ENCODE data around the gene GLDC. TPM values are rescaled to one million over a fixed set of nuclear protein-coding genes. Genes with fewer than 3 reads are reported as not detected.

Gene GLDC
- total RNA-seq, 1 donor from 2014 or later = 37.4 TPM

DNA sequence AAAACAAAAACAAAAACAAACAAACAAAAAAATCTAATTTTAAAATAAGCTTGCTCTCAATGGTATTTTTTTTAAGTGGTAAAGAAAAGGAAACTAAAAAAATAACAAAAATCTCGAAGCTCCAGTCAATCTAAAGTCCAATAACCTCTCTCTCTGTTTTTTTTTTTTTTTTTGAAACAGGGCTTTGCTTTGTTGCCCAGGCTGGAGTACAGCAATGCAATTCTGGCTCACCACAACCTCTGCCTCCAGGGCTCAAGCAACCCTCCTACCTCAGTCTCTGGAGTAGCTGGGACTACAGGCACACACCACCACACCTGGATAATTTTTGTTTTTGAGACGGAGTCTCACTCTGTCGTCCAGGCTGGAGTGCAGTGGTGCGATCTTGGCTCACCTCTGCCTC, 25.9 kb upstream of the GLDC start:
- Mint-ChIP-seq H3K4me3 (no peak overlapping the region), H3K27me3 (ENCODE audit: low read depth) (no peaks in the 10 kb centered on the region), H3K27ac (ENCODE audit: unreplicated experiment) (no peak overlapping the region), H3K36me3 (ENCODE audit: low read depth) (no peaks in the 10 kb centered on the region), H3K9me3 (no peaks in the 10 kb centered on the region), H3K4me1 (peaks cover 3% of the 10 kb centered on the region)
- TF ChIP-seq, protein P1, sequence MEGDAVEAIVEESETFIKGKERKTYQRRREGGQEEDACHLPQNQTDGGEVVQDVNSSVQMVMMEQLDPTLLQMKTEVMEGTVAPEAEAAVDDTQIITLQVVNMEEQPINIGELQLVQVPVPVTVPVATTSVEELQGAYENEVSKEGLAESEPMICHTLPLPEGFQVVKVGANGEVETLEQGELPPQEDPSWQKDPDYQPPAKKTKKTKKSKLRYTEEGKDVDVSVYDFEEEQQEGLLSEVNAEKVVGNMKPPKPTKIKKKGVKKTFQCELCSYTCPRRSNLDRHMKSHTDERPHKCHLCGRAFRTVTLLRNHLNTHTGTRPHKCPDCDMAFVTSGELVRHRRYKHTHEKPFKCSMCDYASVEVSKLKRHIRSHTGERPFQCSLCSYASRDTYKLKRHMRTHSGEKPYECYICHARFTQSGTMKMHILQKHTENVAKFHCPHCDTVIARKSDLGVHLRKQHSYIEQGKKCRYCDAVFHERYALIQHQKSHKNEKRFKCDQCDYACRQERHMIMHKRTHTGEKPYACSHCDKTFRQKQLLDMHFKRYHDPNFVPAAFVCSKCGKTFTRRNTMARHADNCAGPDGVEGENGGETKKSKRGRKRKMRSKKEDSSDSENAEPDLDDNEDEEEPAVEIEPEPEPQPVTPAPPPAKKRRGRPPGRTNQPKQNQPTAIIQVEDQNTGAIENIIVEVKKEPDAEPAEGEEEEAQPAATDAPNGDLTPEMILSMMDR (conservative IDR thresholded peaks at IDR 0.05) = no peak
- no peak for DNase-seq (ENCODE audit: low read depth, low spot score)

GRCh38 chr9:6669881-6670280, 24.4 kb upstream of the GLDC start:
- Mint-ChIP-seq H3K27me3 (ENCODE audit: low read depth) (no peaks in the 10 kb centered on the region), H3K9me3 (no peaks in the 10 kb centered on the region), H3K36me3 (ENCODE audit: low read depth) (no peaks in the 10 kb centered on the region), H3K4me1 (peaks cover 3% of the 10 kb centered on the region), H3K27ac (ENCODE audit: unreplicated experiment) (no peak overlapping the region), H3K4me3 (no peak overlapping the region)
- no peak for DNase-seq (ENCODE audit: low read depth, low spot score)
- TF ChIP-seq, protein P1 (conservative IDR thresholded peaks at IDR 0.05) = no peak

DNA sequence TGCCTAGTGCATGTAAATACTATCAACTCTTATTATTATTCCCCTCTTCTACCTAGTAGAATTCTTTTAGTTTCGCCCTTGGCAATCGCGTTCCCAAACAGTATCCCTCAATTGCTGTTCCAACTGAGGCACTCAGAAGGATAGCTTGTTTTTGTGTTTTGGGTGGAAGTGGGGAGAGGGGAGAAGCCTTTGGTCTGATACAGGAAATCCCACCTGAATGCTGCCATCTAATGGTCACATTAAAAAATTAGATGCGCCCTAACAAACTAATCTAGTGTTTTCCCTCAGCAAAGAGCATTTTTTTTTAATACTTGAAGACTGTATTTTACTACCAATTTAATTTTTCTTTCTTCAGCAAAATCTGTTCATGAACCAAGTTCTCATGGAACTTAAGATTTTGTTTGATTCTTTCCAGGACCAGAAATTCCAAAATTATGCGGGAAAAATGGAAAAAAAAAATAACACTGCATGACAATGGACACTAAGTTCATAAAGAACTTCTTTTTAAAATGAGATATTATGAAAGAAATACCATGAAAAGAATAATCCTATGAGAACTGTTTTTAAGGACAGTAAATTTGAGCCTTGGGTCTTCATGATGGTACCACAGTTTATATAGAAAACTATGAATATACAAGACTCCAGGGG, 22.2 kb upstream of the GLDC start:
- H3K27me3 Mint-ChIP-seq (ENCODE audit: low read depth) = no peaks in the 10 kb centered on the region
- no peak for DNase-seq (ENCODE audit: low read depth, low spot score)
- no peaks in the 10 kb centered on the region for H3K36me3 Mint-ChIP-seq (ENCODE audit: low read depth)
- no peak overlapping the region for H3K27ac Mint-ChIP-seq (ENCODE audit: unreplicated experiment)
- TF ChIP-seq, protein P1 (conservative IDR thresholded peaks at IDR 0.05) = peak; percentile 73
- no peak overlapping the region for H3K4me3 Mint-ChIP-seq
- peaks cover 3% of the 10 kb centered on the region for H3K4me1 Mint-ChIP-seq
- no peaks in the 10 kb centered on the region for H3K9me3 Mint-ChIP-seq

GRCh38 chr9:6667080-6667479, 21.6 kb upstream of the GLDC start:
- Mint-ChIP-seq H3K4me1 (peaks cover 3% of the 10 kb centered on the region), H3K9me3 (no peaks in the 10 kb centered on the region), H3K36me3 (ENCODE audit: low read depth) (no peaks in the 10 kb centered on the region), H3K4me3 (no peak overlapping the region), H3K27me3 (ENCODE audit: low read depth) (no peaks in the 10 kb centered on the region), H3K27ac (ENCODE audit: unreplicated experiment) (no peak overlapping the region)
- TF ChIP-seq, protein P1 (conservative IDR thresholded peaks at IDR 0.05) = no peak
- DNase-seq (ENCODE audit: low read depth, low spot score) = no peak

DNA sequence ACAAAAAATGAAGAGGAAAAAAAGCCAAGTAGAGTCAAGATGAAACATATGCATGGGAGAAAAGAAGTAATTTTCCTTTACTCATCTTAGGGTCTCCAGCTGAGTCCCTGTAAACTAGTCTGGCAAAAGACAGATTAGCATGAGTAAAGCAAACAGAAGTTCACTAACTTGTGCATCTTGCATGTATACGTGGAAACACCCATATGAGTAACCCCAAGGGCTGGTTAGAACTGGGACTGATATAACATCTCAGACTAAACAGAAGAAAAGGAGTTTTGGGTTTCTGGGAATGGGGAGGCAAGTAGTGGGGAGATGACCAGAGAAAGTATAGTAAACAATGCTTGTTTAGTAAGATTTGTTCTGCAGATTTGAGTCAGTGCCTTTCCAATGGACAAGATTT, 20.1 kb upstream of the GLDC start:
- no peaks in the 10 kb centered on the region for H3K27me3 Mint-ChIP-seq (ENCODE audit: low read depth)
- no peak overlapping the region for H3K27ac Mint-ChIP-seq (ENCODE audit: unreplicated experiment)
- no peaks in the 10 kb centered on the region for H3K9me3 Mint-ChIP-seq
- no peaks in the 10 kb centered on the region for H3K36me3 Mint-ChIP-seq (ENCODE audit: low read depth)
- H3K4me1 Mint-ChIP-seq = peaks cover 3% of the 10 kb centered on the region
- TF ChIP-seq, protein P1 (conservative IDR thresholded peaks at IDR 0.05) = no peak
- no peak for DNase-seq (ENCODE audit: low read depth, low spot score)
- H3K4me3 Mint-ChIP-seq = no peak overlapping the region

Measured in neural crest cell (in vitro differentiated cells).